SK-N-SH (cell line): ENCODE results near the gene TYW1.
"Not testable (repeated sequence)": the region's sequence is repeated elsewhere in the genome, so short reads cannot be mapped to it uniquely, and the experiment has no call there.

Experiments
- CHD2 ChIP-seq: fragments of 150-350 bp; IDR thresholded peaks from 2 replicates; pipeline ENCODE4 v1.6.1; 2018; ENCODE audit warnings: low read length; ENCODE audit not compliant: partially characterized antibody
- RFX5 ChIP-seq: IDR thresholded peaks from 2 replicates; pipeline ENCODE4 v1.6.1; 2012; ENCODE audit warnings: mild to moderate bottlenecking, improper control_type of control experiment, low read length
- TCF12 ChIP-seq: IDR thresholded peaks from 2 replicates; pipeline ENCODE4 v1.4.0; 2012
- TEAD4 ChIP-seq: IDR thresholded peaks from 2 replicates; pipeline ENCODE4 v1.4.0; 2012; ENCODE audit warnings: mild to moderate bottlenecking, borderline replicate concordance; ENCODE audit not compliant: insufficient read depth
- TF ChIP-seq, protein P1 (sequence below): IDR thresholded peaks from 2 replicates; pipeline ENCODE4 v1.4.0; 2012; ENCODE audit warnings: low read depth
- TF ChIP-seq, protein P2 (sequence below): fragments of 200-600 bp; sonication (generic); IDR thresholded peaks from 2 replicates; pipeline ENCODE4 v1.6.1; 2017; ENCODE audit warnings: antibody characterized with exemption, mild to moderate bottlenecking, moderate library complexity
- TF ChIP-seq, protein P3 (sequence below): fragments of 150-350 bp; IDR thresholded peaks from 2 replicates; pipeline ENCODE4 v1.6.1; 2017; ENCODE audit warnings: antibody characterized with exemption, low read length, low read depth, borderline replicate concordance
- TF ChIP-seq, protein P4 (sequence below): IDR thresholded peaks from 2 replicates; pipeline ENCODE4 v1.6.1; 2012; ENCODE audit warnings: mild to moderate bottlenecking, low read depth, low read length, moderate library complexity

DNA sequence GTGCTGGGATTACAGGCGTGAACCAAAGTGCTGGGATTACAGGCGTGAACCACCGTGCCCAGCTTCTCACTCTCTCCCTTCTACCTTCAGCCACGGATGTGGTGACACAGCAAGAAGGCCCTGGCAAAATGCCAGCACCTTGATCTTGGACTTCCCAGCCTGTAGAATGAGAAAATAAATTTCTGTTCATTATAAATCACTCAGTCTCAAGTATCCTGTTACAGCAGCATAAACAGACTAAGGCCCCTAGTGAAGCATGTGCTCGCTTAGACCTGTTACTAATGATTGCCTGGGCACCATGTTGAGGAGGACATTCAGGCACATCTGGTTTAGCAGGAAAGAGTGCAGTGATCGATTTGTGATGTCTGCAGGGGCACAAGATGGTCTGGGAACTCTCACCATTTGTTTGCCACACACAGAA is 263.5 kb downstream of the TYW1 start:
- TF ChIP-seq, protein P1, sequence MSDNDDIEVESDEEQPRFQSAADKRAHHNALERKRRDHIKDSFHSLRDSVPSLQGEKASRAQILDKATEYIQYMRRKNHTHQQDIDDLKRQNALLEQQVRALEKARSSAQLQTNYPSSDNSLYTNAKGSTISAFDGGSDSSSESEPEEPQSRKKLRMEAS, result not testable (repeated sequence)
- TF ChIP-seq, protein P2, sequence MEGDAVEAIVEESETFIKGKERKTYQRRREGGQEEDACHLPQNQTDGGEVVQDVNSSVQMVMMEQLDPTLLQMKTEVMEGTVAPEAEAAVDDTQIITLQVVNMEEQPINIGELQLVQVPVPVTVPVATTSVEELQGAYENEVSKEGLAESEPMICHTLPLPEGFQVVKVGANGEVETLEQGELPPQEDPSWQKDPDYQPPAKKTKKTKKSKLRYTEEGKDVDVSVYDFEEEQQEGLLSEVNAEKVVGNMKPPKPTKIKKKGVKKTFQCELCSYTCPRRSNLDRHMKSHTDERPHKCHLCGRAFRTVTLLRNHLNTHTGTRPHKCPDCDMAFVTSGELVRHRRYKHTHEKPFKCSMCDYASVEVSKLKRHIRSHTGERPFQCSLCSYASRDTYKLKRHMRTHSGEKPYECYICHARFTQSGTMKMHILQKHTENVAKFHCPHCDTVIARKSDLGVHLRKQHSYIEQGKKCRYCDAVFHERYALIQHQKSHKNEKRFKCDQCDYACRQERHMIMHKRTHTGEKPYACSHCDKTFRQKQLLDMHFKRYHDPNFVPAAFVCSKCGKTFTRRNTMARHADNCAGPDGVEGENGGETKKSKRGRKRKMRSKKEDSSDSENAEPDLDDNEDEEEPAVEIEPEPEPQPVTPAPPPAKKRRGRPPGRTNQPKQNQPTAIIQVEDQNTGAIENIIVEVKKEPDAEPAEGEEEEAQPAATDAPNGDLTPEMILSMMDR, result not testable (repeated sequence)
- TF ChIP-seq, protein P3, sequence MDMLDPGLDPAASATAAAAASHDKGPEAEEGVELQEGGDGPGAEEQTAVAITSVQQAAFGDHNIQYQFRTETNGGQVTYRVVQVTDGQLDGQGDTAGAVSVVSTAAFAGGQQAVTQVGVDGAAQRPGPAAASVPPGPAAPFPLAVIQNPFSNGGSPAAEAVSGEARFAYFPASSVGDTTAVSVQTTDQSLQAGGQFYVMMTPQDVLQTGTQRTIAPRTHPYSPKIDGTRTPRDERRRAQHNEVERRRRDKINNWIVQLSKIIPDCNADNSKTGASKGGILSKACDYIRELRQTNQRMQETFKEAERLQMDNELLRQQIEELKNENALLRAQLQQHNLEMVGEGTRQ, result not testable (repeated sequence)
- TF ChIP-seq TEAD4, CHD2, RFX5, TCF12: not testable (repeated sequence)
- TF ChIP-seq, protein P4, sequence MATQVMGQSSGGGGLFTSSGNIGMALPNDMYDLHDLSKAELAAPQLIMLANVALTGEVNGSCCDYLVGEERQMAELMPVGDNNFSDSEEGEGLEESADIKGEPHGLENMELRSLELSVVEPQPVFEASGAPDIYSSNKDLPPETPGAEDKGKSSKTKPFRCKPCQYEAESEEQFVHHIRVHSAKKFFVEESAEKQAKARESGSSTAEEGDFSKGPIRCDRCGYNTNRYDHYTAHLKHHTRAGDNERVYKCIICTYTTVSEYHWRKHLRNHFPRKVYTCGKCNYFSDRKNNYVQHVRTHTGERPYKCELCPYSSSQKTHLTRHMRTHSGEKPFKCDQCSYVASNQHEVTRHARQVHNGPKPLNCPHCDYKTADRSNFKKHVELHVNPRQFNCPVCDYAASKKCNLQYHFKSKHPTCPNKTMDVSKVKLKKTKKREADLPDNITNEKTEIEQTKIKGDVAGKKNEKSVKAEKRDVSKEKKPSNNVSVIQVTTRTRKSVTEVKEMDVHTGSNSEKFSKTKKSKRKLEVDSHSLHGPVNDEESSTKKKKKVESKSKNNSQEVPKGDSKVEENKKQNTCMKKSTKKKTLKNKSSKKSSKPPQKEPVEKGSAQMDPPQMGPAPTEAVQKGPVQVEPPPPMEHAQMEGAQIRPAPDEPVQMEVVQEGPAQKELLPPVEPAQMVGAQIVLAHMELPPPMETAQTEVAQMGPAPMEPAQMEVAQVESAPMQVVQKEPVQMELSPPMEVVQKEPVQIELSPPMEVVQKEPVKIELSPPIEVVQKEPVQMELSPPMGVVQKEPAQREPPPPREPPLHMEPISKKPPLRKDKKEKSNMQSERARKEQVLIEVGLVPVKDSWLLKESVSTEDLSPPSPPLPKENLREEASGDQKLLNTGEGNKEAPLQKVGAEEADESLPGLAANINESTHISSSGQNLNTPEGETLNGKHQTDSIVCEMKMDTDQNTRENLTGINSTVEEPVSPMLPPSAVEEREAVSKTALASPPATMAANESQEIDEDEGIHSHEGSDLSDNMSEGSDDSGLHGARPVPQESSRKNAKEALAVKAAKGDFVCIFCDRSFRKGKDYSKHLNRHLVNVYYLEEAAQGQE, result not testable (repeated sequence)
